22Rv1 (cell line): ENCODE data around the gene FLOT2.

Experiments used
- CTCF ChIP-seq: fragments of 450-650 bp; IDR thresholded peaks from 2 replicates; pipeline ENCODE4 v1.5.1; 2017; ENCODE audit warnings: mild to moderate bottlenecking
- ZFX ChIP-seq: fragments of 450-650 bp; IDR thresholded peaks from 2 replicates; pipeline ENCODE4 v1.6.1; 2017; ENCODE audit warnings: antibody characterized with exemption, borderline replicate concordance

DNA sequence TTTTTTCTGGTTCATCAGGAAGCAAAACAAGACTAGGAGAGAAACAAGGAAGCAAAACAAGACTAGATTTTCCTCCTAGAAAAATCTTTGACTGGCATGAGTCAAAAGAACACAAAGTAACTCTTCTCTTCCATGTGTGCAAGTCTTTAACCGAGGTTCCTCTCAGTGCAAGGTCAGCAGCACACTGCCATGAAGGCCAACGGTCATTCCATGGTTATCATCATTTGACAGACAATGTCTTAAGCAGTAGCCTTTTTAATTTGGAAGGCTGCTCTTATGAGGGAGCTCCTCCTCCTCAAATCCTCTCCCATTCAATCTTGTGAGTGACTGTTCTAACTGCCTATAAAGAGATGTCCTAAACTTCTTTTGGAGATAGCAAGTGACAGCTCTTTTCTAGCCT, 20.8 kb upstream of the FLOT2 start:
- TF ChIP-seq CTCF, result no peak
- no peak for TF ChIP-seq ZFX
